Measurements from ENCODE around the gene CEBPE.

DNA sequence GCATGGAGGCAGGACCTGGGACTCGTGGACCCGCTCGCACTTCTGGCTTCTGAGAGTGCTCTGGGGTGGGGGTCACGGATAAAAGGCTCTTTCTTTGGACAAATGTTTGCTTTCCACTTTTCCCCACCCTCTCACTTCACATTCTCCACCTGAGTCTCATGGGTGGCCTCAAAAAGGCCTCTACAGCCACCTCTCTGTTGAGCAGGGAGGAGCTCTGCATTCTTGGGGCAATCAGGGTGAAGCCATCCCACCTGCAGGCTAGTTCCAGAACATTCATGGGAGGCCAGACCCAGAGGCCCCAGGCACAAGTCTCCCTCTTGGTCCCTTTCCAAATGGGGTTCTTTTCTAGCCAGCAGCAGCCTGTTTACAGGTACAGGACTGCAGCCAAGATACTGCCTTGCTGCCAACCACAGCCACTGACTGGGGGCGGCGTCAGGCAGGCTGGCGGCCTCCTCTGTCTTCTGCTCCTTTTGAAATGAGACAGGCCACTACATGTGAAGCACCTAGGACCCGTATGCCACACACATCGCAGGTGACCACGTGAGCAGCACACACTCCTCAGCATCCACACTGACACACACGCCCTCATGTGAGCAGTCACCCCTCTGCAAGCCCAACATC lies 18.2 kb upstream of the CEBPE start:
- TF ChIP-seq, protein P1, sequence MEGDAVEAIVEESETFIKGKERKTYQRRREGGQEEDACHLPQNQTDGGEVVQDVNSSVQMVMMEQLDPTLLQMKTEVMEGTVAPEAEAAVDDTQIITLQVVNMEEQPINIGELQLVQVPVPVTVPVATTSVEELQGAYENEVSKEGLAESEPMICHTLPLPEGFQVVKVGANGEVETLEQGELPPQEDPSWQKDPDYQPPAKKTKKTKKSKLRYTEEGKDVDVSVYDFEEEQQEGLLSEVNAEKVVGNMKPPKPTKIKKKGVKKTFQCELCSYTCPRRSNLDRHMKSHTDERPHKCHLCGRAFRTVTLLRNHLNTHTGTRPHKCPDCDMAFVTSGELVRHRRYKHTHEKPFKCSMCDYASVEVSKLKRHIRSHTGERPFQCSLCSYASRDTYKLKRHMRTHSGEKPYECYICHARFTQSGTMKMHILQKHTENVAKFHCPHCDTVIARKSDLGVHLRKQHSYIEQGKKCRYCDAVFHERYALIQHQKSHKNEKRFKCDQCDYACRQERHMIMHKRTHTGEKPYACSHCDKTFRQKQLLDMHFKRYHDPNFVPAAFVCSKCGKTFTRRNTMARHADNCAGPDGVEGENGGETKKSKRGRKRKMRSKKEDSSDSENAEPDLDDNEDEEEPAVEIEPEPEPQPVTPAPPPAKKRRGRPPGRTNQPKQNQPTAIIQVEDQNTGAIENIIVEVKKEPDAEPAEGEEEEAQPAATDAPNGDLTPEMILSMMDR (IDR thresholded peaks at IDR 0.05), result no peak
- no peak for TF ChIP-seq POLR2A (IDR thresholded peaks at IDR 0.05)

Data from body of pancreas (tissue), 4 donors.